Nephron progenitor cell (in vitro differentiated cells): ENCODE measurements around the gene HES5.

ENCODE experiments used
- DNase-seq: peaks from one replicate; pipeline ENCODE4 v3.0.0; 2021
- H3K27ac Mint-ChIP-seq: 2 replicates; pipeline ENCODE4 v1.8.0; 2021; ENCODE audit warnings: mild to moderate bottlenecking, moderate library complexity, mixed read lengths
- H3K27me3 Mint-ChIP-seq: 2 replicates; pipeline ENCODE4 v1.8.0; 2021; ENCODE audit warnings: mild to moderate bottlenecking, low read depth, mixed read lengths; ENCODE audit not compliant: poor library complexity
- H3K36me3 Mint-ChIP-seq: 2 replicates; pipeline ENCODE4 v1.8.0; 2021; ENCODE audit warnings: low read depth, mixed read lengths
- H3K4me1 Mint-ChIP-seq: 2 replicates; pipeline ENCODE4 v1.8.0; 2021; ENCODE audit warnings: mixed read lengths
- H3K4me3 Mint-ChIP-seq: 2 replicates; pipeline ENCODE4 v1.8.0; 2021; ENCODE audit warnings: mild to moderate bottlenecking, moderate library complexity, mixed read lengths
- H3K9me3 Mint-ChIP-seq: 2 replicates; pipeline ENCODE4 v1.8.0; 2021; ENCODE audit warnings: mild to moderate bottlenecking, moderate library complexity, mixed read lengths
- CTCF ChIP-seq: fragments of 200-600 bp; sonication (generic); IDR thresholded peaks from 2 replicates; pipeline ENCODE4 v1.5.0; 2021; ENCODE audit warnings: antibody characterized with exemption

HES5 gene

GRCh38 chr1:2566101-2567045 lies 36.3 kb upstream of the HES5 start:
- no peak for DNase-seq
- Mint-ChIP-seq H3K4me3 (no peak overlapping the region), H3K27ac (no peak overlapping the region), H3K9me3 (no peaks in the 10 kb centered on the region), H3K4me1 (peaks cover 52% of the 10 kb centered on the region), H3K36me3 (no peaks in the 10 kb centered on the region), H3K27me3 (peaks cover 6% of the 10 kb centered on the region)
- TF ChIP-seq CTCF: no peak

- H3K36me3 Mint-ChIP-seq: no peaks in the 10 kb centered on the region
- no peak for DNase-seq
- no peak overlapping the region for H3K27ac Mint-ChIP-seq
- no peaks in the 10 kb centered on the region for H3K9me3 Mint-ChIP-seq
- peak overlapping the region; percentile 30 for H3K4me3 Mint-ChIP-seq
- TF ChIP-seq CTCF: no peak
- H3K4me1 Mint-ChIP-seq: peaks cover 40% of the 10 kb centered on the region
- H3K27me3 Mint-ChIP-seq: peaks cover 7% of the 10 kb centered on the region
These were observed 34.8 kb upstream of the HES5 start for GRCh38 chr1:2564815-2565374.

- H3K4me3 Mint-ChIP-seq: no peak overlapping the region
- DNase-seq: no peak
- no peak for TF ChIP-seq CTCF
- peaks cover 7% of the 10 kb centered on the region for H3K27me3 Mint-ChIP-seq
- no peaks in the 10 kb centered on the region for H3K36me3 Mint-ChIP-seq
- peaks cover 39% of the 10 kb centered on the region for H3K4me1 Mint-ChIP-seq
- H3K27ac Mint-ChIP-seq: no peak overlapping the region
- H3K9me3 Mint-ChIP-seq: no peaks in the 10 kb centered on the region
These were observed 34.1 kb upstream of the HES5 start for GRCh38 chr1:2564006-2564814.

GRCh38 chr1:2563205-2563604 lies 33.1 kb upstream of the HES5 start:
- peaks cover 34% of the 10 kb centered on the region for H3K4me1 Mint-ChIP-seq
- TF ChIP-seq CTCF: no peak
- no peak overlapping the region for H3K4me3 Mint-ChIP-seq
- no peak for DNase-seq
- H3K9me3 Mint-ChIP-seq: no peaks in the 10 kb centered on the region
- H3K27ac Mint-ChIP-seq: peak overlapping the region; percentile 75
- H3K36me3 Mint-ChIP-seq: no peaks in the 10 kb centered on the region
- H3K27me3 Mint-ChIP-seq: peaks cover 7% of the 10 kb centered on the region

GRCh38 chr1:2561898-2562895 lies 32.1 kb upstream of the HES5 start:
- no peak for DNase-seq
- Mint-ChIP-seq H3K27me3 (peaks cover 7% of the 10 kb centered on the region), H3K9me3 (no peaks in the 10 kb centered on the region), H3K36me3 (no peaks in the 10 kb centered on the region), H3K4me3 (no peak overlapping the region), H3K27ac (no peak overlapping the region), H3K4me1 (peaks cover 29% of the 10 kb centered on the region)
- peak; percentile 25 for TF ChIP-seq CTCF
